VCaP (cell line): Measurements from ENCODE around the gene SDK1.

Experiments
- H3K27ac ChIP-seq: fragments of 450-650 bp; 2 replicates; pipeline ENCODE4 v1.5.1; 2017
- CTCF ChIP-seq: fragments of 450-650 bp; conservative IDR thresholded peaks from 2 replicates; pipeline ENCODE4 v1.5.1; 2017; ENCODE audit warnings: mild to moderate bottlenecking, moderate library complexity

Gene SDK1

GRCh38 chr7:3844540-3845151, 543.6 kb downstream of the SDK1 start:
- H3K27ac ChIP-seq = no peak overlapping the region
- no peak for TF ChIP-seq CTCF

GRCh38 chr7:3846738-3847137, 545.7 kb downstream of the SDK1 start:
- no peak for TF ChIP-seq CTCF
- no peak overlapping the region for H3K27ac ChIP-seq

- TF ChIP-seq CTCF = no peak
- no peak overlapping the region for H3K27ac ChIP-seq
Observed at GRCh38 chr7:3847336-3847735, 546.3 kb downstream of the SDK1 start.

GRCh38 chr7:3859431-3859830, 558.4 kb downstream of the SDK1 start:
- no peak for TF ChIP-seq CTCF
- H3K27ac ChIP-seq = no peak overlapping the region

GRCh38 chr7:3860932-3861331, 559.9 kb downstream of the SDK1 start:
- no peak for TF ChIP-seq CTCF
- H3K27ac ChIP-seq = no peak overlapping the region

- no peak overlapping the region for H3K27ac ChIP-seq
- TF ChIP-seq CTCF = no peak
Observed at GRCh38 chr7:3861386-3861785, 560.3 kb downstream of the SDK1 start.

GRCh38 chr7:3861941-3862340, 560.9 kb downstream of the SDK1 start:
- no peak for TF ChIP-seq CTCF

More at GRCh38 chr7:3861941-3862340, 560.9 kb downstream of the SDK1 start:
- H3K27ac ChIP-seq = no peak overlapping the region
